HG02943 (cell line): ENCODE results near the gene TGM2.
"Not testable (repeated sequence)": the region's sequence is repeated elsewhere in the genome, so short reads cannot be mapped to it uniquely, and the experiment has no call there.

ENCODE experiments used
- ATAC-seq: cut with Tn5 transposase; IDR thresholded peaks from one replicate; pipeline ENCODE4 v1.9.1; 2021; ENCODE audit warnings: mild to moderate bottlenecking, low read depth, moderate library complexity; ENCODE audit not compliant: unreplicated experiment

TGM2 gene

DNA sequence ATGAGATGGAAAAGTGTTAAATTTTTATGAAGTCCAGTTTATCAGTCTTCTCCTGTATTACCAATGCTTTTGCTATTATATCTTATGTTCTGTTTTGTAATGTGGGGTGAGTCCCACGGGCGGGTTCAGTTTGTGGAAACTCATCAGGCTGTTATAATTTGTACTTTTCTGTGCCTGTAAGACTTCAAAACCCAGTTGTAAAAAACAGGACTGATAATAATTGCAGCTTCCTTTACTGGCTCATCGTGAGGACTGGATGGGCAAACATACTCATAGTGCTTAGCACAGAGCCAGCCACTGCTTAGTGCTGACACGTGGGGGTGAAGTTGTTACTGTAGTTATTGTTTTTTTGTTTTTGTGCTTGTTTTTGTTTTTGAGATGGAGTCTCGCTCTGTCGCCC is 45.6 kb downstream of the TGM2 start:
- no peak for ATAC-seq

DNA sequence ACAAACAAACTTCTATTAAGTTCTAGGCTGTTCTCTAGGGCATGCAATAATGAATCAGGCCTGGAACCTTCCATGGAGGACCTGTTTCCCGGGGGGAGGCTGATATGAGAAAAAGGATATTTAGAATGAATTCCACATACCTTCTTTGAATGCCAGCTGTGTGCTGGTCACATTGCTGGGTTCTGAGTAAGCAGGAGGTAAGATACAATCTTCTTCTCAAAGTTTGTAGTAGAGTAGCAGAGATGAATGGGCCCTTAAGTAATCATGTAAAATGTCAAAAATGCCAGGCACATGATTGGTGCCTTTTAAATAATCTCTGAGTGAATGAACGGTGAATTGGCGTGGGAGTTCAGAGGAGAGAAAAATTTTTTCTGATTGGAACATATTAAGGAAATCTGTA is 47.4 kb downstream of the TGM2 start:
- no peak for ATAC-seq

DNA sequence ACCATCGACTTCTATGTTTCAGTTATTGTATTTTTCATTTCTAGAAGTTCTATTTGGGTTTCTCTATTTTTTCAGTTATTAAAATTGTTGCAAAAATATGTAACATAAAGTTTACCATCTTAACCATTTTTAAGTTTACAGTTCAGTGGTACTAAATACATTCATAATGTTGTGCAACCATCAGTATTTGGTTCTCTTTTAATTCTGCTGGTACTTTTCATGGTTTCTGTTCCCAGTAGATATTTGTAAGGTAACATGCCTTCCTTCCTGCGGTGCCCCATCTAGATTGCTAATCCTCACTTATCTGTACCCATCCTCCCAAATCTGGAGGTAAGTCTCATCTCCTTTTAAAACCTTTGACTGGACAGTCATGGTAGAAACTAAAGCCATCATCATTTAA is 47.9 kb downstream of the TGM2 start:
- ATAC-seq: no peak

DNA sequence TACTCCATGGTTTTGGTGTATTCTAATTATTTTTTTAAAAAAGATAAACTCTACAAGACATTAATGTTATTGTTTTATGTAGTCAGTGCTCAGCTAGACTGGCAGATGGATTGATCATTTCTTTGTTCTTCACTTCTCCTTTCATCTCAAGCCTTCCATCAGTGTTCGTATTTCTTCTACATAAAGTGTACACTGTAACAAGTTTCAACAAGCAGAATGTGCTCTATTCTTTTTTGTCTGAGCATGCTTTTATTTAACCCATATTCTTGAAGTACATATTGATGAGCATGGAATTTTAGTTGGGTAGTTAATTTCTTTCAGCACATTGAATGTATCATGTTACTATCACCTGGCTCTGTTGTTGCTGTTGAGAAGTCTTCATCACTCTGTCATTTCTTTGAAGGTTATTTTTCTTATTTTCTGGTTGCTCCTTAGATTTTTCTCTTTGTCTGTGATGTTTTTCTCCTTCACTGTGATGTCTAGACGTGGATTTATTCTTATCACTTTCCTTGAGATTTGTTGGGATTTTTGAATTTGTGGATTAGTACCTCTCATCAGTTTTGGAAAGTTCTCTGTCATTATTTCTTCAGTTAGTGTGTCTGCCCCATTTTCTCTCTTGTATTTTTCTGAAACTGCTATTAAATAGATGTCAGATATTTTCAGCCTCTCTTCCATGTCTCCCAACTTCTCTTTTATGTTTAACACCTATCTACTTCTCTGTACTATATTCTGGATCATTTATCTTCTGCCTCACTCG is 48.5 kb downstream of the TGM2 start:
- ATAC-seq: no peak

DNA sequence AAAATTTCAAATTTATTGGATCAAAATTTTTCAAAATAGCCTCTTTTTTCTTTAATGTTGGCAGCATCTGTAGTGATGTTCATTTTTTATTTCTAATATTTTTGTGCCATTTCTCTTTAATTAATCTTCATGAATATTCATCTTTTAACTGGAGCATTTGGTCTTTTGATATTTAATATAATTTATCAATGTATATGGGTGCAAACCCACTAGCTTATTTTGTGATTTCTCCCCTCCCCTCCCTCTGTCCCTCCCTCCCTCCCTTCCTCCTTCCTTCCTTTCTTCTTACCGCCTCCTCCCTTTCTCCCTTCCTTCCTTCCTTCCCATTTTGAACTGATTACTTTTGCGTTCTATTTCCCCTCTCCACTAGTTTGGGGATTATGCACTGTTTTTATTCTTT is 49.2 kb downstream of the TGM2 start:
- ATAC-seq: no peak

DNA sequence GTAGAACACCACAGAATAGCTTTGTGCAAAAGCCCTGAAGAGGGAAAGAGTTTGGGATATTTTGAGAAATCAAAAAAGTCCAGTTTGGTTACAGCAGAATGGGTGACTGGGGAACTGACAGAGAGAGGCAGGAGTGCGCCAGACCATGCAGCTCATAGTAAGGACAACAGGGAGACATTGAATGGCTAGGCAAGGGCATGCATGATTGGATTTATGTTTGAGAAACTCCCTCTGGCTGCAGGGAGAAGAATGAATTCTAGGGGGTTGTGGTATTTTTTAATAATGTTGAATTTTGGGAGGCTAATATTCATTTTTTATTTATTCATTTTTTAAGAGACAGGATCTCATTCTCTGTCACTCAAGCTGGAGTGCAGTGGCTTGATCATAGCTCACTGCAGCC is 49.9 kb downstream of the TGM2 start:
- no peak for ATAC-seq

DNA sequence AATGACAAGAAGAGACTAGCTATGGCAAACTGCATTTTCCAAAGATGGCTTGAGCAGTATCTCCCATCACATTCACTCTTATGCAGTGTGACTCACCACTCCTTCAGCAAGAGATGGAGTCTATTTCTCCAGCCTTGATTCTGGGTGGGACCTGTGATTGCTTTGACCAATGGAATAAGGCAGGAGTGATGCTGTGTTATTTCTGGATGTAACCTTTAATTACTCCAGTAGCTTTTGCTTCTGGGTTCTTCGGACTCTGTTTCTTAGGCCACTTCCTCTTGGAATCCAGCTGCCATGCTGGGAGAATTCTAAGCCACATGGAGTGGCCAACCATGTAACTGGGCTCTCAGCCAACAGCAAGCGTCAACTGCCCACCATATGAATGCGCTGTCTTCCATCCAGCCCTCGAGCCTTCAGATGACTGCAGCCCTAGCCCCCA is 50.7 kb downstream of the TGM2 start:
- no peak for ATAC-seq

DNA sequence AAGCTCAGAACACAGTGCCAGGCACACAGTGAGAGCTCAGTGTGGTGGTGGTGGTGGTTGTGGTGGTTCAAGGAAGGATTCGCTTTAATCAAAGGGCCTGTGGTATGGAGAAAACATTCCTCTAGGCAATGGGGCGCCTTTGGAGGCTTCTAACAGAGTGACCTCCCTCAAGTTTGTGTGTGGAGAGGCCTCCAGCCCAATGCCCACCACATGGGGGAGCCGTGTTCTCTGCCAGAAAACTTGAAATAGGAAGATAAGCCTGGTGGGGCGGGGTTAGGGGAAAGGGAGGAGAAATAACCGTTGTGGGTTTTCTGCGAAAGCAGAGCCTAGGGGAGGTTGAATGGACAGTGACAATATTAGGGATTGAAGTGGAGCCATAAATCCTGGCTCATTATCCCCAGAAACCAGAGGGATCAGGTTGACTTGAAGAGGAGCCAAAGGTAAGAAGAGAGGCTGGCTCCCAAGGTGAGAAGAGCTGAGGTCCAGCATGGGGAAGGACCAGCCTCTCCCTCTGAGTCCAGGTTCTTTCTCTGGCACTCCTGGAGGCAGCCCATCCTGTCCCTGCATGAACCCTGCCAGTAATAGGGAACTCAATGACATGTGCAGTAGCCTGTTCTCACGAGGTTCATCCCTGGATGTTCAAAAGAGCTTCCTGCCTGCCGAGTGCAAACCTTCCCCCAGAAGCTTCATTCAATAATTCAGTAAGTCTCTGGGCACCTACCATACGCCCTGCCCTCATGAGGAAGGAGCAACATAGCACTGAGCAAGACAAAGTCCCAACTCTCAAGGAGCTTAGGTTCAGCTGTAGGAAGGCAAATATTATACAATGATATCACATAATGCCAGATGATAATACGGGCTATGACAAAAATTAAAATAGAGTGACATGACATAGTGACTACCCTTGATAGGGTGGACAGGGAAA is 51.4 kb downstream of the TGM2 start:
- ATAC-seq: no peak

DNA sequence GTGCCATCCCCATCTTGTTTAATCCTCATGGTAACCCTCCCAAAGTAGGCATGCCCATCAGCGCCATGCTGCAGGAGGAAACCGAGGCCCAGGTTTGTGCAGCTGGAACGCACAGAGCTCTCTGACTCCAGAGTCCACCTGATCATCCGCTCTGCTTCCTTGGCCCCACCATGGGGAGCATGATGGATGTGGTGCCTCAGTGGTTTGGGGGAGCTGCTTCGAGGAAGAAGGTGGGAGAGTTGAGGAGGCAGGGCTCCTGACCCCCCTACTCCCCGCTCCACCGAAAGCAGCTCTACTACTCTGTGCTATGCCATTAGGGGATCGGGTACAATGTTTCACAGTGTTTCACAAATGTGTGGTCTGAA is 52.2 kb downstream of the TGM2 start:
- no peak for ATAC-seq

DNA sequence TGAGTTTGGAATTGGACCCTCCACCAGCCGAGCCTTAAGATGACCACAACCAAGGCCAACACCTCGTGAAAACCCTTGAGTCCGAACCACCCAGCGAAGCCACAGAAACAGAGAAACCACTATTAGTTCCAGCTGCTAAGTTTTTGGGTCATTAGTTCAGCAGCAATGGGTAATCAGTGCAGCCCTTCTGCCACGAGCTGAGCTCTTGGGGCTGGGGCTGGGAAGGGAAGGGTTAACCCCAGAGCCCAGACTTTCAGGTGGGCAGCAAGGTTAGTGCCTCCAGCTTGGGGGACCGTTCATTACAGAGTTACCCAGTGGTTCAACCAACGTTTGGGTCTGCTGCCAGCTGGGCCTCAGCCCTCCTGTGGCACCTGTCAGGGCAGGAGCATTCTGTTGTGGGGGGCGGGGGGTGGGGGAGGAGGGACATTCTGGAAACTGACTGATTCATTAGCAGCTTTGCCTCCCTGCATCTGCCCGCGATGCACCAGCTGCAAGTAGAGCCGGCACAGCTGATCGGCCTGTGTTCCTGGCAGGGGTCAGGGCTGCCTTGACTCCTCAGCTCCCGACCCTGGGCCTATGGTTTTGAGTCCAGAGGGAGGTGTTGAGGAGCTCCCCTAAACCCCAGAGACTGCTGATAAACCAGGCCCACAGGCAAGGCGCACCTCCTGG is 52.7 kb downstream of the TGM2 start:
- no peak for ATAC-seq

DNA sequence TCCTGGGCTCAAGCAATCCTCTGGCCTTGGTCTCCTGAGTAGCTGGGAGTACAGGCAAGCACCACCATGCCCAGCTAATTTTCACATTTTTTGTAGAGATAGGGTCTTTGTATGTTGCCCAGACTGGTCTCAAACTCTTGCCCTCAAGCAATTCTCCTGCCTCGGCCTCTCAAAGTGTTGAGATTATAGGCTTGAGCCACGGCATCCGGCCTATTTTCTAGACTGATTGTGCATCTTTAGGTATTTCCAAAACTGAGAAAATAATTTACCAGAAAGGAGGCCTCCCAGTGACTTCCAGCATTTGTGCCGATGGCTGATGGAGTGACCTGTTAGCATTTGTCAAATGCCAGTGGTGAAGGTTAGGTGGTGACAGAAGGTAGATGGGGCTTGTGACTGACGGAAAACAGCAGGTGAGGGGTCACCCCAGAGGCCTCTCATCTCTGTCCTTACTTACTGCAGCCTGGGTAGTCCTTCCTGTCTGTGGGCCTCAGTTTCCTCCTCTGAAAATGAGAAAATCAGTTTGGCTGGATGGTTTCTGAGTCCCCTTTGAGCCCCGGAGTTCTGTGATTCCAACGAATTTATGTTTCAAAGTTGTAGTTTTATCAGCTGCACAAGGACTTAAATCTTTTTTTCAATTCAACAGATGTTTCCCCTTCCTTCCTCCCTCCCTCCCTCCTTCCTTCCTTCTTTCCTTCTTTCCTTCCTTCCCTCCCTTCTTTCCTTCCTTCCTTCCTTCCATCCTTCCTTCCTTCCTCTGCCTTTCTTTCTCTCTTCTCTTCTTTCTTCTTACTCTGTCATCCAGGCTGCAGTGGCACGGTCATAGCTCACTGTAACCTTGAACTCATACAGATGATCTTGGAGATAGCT is 53.5 kb downstream of the TGM2 start:
- no peak for ATAC-seq

DNA sequence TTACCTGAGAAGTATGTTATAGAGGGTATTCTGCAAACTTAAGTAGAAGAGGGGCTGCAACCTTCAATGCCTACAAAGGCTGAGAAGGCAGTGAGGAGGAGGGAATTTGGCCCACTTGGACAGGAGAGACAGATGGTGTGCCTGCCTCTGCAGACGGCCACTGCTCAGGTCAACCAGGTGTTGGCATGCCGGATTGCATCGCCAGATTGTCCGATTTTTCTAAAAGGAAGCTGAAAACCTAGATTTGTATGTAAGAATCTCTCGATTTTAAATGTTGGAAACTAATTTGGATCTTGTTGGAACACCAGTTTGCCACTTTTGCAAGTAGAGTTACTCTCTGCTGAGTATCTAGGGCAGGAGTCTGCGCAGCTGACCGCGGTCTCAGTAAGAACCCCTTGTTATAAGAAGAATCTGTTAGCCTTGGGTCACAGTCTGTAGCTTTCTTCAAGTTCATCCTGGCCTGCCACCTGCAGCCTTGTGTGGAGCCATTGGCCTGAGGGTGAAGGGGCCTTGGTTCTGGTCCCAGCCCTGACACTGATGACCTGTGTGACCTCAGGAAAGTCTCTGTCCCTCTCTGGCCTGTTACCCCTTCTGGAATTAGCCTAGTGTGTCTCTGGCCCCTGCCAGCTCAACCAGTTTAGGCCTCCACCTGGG is 54.4 kb downstream of the TGM2 start:
- no peak for ATAC-seq

DNA sequence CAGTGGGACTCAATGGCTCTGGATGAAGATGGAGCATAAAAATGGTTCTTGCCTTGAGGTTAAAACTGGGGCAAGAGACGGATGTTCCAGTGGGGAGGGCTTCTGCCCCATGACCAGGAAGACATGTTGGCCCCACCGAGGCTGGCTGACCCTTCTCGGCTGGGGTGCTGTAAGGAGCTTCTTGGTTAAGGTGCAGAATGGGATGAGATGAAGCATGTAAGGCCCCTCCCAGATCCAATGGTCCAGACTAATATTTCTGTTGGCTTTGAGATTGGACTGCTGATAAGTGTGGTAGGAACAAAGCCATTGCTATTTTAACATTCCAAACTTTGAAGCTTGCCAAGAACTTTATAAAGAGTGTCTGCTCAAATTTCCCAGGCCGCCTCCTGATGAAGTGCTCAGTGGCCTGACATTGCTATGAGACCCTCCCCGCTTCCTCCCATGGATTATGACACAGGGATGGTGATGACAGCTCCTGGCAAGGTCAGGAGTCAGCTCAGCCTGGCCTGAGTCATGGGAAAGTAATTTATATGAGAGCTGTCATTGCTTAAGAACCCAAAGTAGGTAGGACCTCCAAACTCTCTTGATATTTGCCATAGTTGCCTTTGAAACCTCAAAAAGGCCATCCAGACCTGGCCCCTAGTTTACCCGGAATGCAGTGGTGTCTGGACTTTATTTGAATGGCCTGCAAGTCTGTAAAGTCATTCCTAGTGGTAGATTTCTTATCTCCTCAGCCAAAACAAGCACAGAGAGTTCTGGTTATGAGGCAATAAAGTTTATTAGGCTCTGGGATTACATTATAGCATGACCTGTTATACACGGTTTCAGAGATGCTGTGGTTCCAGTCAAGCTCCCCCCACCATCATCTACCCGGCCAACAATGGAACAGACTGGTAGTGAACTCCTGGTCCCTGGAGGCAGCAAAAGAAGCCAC is 55.2 kb downstream of the TGM2 start:
- ATAC-seq: no peak

DNA sequence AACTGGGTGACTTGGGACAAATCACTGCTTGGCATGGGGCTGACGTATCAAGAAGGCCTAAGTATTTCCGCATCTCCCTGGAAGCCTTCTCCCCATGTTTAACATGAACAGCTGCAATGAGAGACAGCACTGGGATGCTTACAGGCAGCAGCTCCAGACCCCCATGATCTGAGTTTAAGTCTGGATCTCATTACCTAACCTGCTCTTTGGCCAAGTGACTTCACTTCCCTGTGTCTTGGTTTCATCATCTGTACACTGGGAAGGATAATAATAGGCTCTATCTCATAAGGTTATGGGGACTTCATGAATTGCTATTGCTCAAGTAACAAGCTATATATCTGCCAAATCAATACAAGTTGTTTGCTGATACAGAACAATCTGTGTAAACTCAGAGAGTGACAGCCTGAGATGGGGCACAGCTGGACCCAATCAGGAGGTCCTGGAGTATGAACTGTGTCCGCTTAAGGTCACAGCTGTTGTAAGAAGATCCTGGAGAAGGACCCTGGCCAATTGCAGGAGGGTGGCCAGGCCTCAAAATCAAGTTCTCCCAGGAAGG is 56.0 kb downstream of the TGM2 start:
- ATAC-seq: no peak

DNA sequence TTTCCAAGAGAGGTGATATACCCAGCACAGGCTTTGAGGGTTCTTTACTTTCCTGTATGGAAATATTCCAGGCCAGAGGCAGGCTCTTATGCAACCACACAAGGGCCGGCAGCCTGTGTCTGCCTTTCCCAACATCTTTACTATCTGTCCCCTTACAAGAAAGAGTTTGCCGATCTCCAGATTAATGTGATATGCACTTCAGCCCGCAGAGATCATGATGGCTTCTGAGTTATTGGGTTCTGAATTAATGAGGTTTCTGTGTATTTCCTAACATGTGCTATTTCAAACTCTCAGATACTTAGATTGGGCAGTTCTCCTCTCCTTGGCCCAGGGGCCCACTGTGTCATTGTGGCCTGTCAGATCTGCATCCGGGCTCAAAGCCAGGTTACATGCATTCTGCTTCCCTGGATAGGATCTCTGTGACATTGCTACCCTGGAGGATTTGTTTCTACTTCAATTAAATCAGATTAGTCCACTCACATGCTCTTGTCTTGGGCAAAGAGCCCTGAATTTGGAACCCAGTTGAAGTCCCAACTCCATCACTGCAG is 56.6 kb downstream of the TGM2 start:
- no peak for ATAC-seq

DNA sequence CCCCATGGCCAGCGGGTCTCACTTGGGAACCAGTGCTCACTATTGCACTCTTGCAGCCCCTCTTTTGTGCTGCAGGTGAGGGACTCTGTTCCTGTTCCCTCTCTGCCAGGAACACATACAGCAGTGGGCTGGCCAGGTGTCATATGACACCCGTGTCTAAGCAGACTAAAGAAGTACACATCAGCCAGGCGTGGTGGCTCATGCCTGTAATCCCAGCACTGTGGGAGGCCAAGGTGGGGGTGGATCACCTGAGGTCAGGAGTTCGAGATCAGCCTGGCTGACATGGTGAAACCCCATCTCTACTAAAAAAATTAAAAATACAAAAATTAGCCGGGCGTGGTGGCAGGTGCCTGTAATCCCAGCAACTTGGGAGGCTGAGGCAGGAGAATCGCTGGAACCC is 57.2 kb downstream of the TGM2 start:
- ATAC-seq: not testable (repeated sequence)

DNA sequence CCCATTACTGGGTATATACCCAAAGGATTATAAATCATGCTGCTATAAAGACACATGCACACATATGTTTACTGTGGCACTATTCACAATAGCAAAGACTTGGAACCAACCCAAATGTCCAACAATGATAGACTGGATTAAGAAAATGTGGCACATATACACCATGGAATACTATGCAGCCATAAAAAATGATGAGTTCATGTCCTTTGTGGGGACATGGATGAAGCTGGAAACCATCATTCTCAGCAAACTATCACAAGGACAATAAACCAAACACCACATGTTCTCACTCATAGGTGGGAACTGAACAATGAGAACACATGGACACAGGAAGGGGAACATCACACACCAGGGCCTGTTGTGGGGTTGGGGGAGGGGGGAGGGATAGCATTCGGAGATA is 57.7 kb downstream of the TGM2 start:
- not testable (repeated sequence) for ATAC-seq

DNA sequence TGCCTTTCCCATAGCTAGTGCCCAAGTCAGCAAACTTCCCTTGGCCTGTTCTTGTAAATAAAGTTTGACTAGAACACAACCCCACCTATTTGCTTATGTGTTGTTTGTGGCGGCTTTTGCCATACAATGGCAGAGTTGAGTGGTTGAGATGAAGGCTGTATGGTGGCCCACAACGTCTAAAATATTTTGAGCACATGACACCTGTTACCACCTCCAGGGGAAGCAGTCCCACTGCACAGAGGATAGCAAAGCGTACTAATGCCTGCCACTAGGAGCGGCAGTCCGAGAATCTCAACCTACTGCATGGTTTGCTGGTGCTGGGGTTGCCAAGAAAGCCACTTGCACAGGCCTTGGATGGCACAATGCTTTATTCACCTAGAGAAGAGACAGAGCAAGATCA is 58.6 kb downstream of the TGM2 start:
- ATAC-seq: no peak
